Stimulated activated CD8-positive, alpha-beta memory T cell treated with anti-CD3 and anti-CD28 coated beads, Interleukin-12 subunit alpha, Interleukin-12 subunit beta, amount 100 ng/mL, for 1 hour (primary cell): Measurements from ENCODE around the gene EN1.
A peak's percentile ranks its signal among the peaks of the same experiment; 100 is the strongest.

Experiments used
- DNase-seq: peaks from one replicate; pipeline ENCODE4 v3.0.0-alpha.2; 2020; ENCODE audit warnings: low read depth

The EN1 gene

GRCh38 chr2:118846953-118847761 lies at the start of gene EN1:
EN1 (minus strand) TSS chr2:118847648; CDS start chr2:118847167, 481 bp downstream.
- DNase-seq, result no peak

GRCh38 chr2:118893100-118893499 lies 45.7 kb upstream of the EN1 start:
- no peak for DNase-seq

GRCh38 chr2:118889995-118890394 lies 42.5 kb upstream of the EN1 start:
- DNase-seq, result no peak

GRCh38 chr2:118883792-118884191 lies 36.3 kb upstream of the EN1 start:
- DNase-seq, result no peak

- DNase-seq, result peak; percentile 45
Observed at GRCh38 chr2:118882693-118883336, 35.4 kb upstream of the EN1 start.

GRCh38 chr2:118881490-118882129 lies 34.2 kb upstream of the EN1 start:
- peak; percentile 30 for DNase-seq

GRCh38 chr2:118880501-118880900 lies 33.1 kb upstream of the EN1 start:
- no peak for DNase-seq

- no peak for DNase-seq
Observed at GRCh38 chr2:118878531-118879149, 31.2 kb upstream of the EN1 start.

- DNase-seq, result no peak
Observed at GRCh38 chr2:118875318-118875717, 27.9 kb upstream of the EN1 start.

GRCh38 chr2:118874324-118874723 lies 26.9 kb upstream of the EN1 start:
- DNase-seq, result no peak

GRCh38 chr2:118865106-118865505 lies 17.7 kb upstream of the EN1 start:
- DNase-seq, result no peak

GRCh38 chr2:118864207-118864606 lies 16.8 kb upstream of the EN1 start:
- DNase-seq, result no peak

GRCh38 chr2:118861731-118862130 lies 14.3 kb upstream of the EN1 start:
- DNase-seq, result no peak

- no peak for DNase-seq
Observed at GRCh38 chr2:118861242-118861641, 13.8 kb upstream of the EN1 start.

GRCh38 chr2:118860506-118860905 lies 13.1 kb upstream of the EN1 start:
- no peak for DNase-seq

GRCh38 chr2:118859157-118859770 lies 11.8 kb upstream of the EN1 start:
- no peak for DNase-seq

- DNase-seq, result no peak
Observed at GRCh38 chr2:118858485-118859156, 11.2 kb upstream of the EN1 start.

- DNase-seq, result no peak
Observed at GRCh38 chr2:118857677-118858484, 10.4 kb upstream of the EN1 start.

GRCh38 chr2:118856978-118857676 lies 9.7 kb upstream of the EN1 start:
- no peak for DNase-seq

GRCh38 chr2:118856330-118856977 lies 9.0 kb upstream of the EN1 start:
- no peak for DNase-seq
